Heart left ventricle (tissue), 13 donors: ENCODE measurements around the gene GABRR3.

Source experiments
- CTCF ChIP-seq, 12 donors: fragments of 200-600 bp; sonication (generic) in 4 of 12; IDR thresholded peaks; one replicate each; pipeline versions ENCODE4 v1.5.0 to v1.8.0; 2018 to 2022; ENCODE audit warnings: antibody characterized with exemption in 12 of 12, mild to moderate bottlenecking in 5 of 12
- POLR2A ChIP-seq, 2 donors: fragments of 450-650 bp; IDR thresholded peaks; one replicate each; pipeline ENCODE4 v1.6.1; 2017; ENCODE audit warnings: antibody characterized with exemption in 2 of 2, mild to moderate bottlenecking in 2 of 2, moderate library complexity in 2 of 2
- donor health status: ischemic (EF 13 %, LVEDD 7.1; RV severe dilation, severe dysfunction).
- donor health status: DM: no; HTN: yes; CAD: no.
- donor health status: DM: no; HTN: no; CAD: no.
- donor health status: ischemic (EF 25% LVEDD 6.9; RV normal size, moderate dysfunction).
- donor health status: ischemic (EF 25% LVEDD 5.7; RV mildly dilated, moderate dysfunction).
- donor health status: ischemic (EF 35%, LVEDD 5.7; RV mildly dilated, moderate dysfunction).
- donor health status: nonischemic (EF 11% LVEDD 7.7; RV severe dilation, severe dysfunction).
- donor health status: DM: yes; HTN: yes; CAD: no.
- donor health status: PGD.
- donor health status: ischemic (EF 29% LVEDD 5.4; RV normal size, mild dysfunction).
- donor health status: nonischemic (EF 23%, LVEDD 6.1; RV moderate dilation, normal function).

GRCh38 chr3:98039322-98040024, 4.4 kb upstream of the GABRR3 start:
- TF ChIP-seq CTCF (IDR thresholded peaks at IDR 0.05) (peak; percentile 74 to 94 (median 84)), POLR2A (IDR thresholded peaks at IDR 0.05) (no peak)
